ENCODE results near the gene AFF3. TPM values are rescaled to one million over a fixed set of nuclear protein-coding genes. Genes with fewer than 3 reads are reported as not detected.

Gene AFF3
- polyA plus RNA-seq, 1 donor (not counting 4 experiments of a cell fraction or from before 2014, with no cell fraction given), result not detected

GRCh38 chr2:99811544-99811943, 330.8 kb downstream of the AFF3 start:
- H3K4me3 ChIP-seq (ENCODE audit: control insufficient read depth in 2 of 3, extremely low read depth in 1 of 3, insufficient read depth in 2 of 3, low read depth in 1 of 3, low read length in 3 of 3), result no peak overlapping the region
- H2AFZ ChIP-seq (ENCODE audit: control insufficient read depth, low read length), result no peak overlapping the region
- no peak overlapping the region for H3K9ac ChIP-seq (ENCODE audit: control insufficient read depth, extremely low read depth, insufficient read depth, low read length)
- H3K27ac ChIP-seq (ENCODE audit: control insufficient read depth, insufficient read depth, low read length), result no peak overlapping the region
- FAIRE-seq, result no peak
- no peak for TF ChIP-seq EZH2 (IDR thresholded peaks at IDR 0.05; ENCODE audit: low read length)
- TF ChIP-seq CTCF (optimal IDR thresholded peaks at IDR 0.05 in 1 of 3, IDR thresholded peaks at IDR 0.05 in 1 of 3, conservative IDR thresholded peaks at IDR 0.05 in 1 of 3; ENCODE audit: extremely low read depth in 1 of 3, insufficient read depth in 2 of 3, low read length in 3 of 3), result no peak
- H3K4me2 ChIP-seq (ENCODE audit: control insufficient read depth, extremely low read depth, insufficient read depth, low read depth, low read length), result no peak overlapping the region
- H3K4me1 ChIP-seq (ENCODE audit: control insufficient read depth, extremely low read depth, insufficient read depth, low read length), result no peaks in the 10 kb centered on the region
- H4K20me1 ChIP-seq (ENCODE audit: control insufficient read depth, extremely low read depth, insufficient read depth, low read length), result no peaks in the 10 kb centered on the region
- H3K9me1 ChIP-seq (ENCODE audit: control insufficient read depth, extremely low read depth, insufficient read depth, low read length), result no peaks in the 10 kb centered on the region
- no peaks in the 10 kb centered on the region for H3K79me2 ChIP-seq (ENCODE audit: control insufficient read depth, insufficient read depth, low read length)
- dilution Hi-C loops (cut with MboI; ENCODE audit: extremely low pct_ligation_motif_present, low sequenced_read_pairs), result no loop called here
- DNase-seq (ENCODE audit: low read depth, low spot score), result no peak
- H3K27me3 ChIP-seq (ENCODE audit: control insufficient read depth, extremely low read depth, insufficient read depth, low read length), result peaks cover 4% of the 10 kb centered on the region
- H3K36me3 ChIP-seq (ENCODE audit: control insufficient read depth in 2 of 2, extremely low read depth in 1 of 2, insufficient read depth in 2 of 2, low read length in 2 of 2), result no peaks in the 10 kb centered on the region
- H3K9me3 ChIP-seq (ENCODE audit: control insufficient read depth, low read depth, low read length), result no peaks in the 10 kb centered on the region

GRCh38 chr2:99810225-99810624, 332.2 kb downstream of the AFF3 start:
- DNase-seq (ENCODE audit: low read depth, low spot score), result no peak

More at GRCh38 chr2:99810225-99810624, 332.2 kb downstream of the AFF3 start:
- H4K20me1 ChIP-seq (ENCODE audit: control insufficient read depth, extremely low read depth, insufficient read depth, low read length), result no peaks in the 10 kb centered on the region
- no peak overlapping the region for H3K27ac ChIP-seq (ENCODE audit: control insufficient read depth, insufficient read depth, low read length)
- dilution Hi-C loops (cut with MboI; ENCODE audit: extremely low pct_ligation_motif_present, low sequenced_read_pairs), result no loop called here
- peaks cover 4% of the 10 kb centered on the region for H3K27me3 ChIP-seq (ENCODE audit: control insufficient read depth, extremely low read depth, insufficient read depth, low read length)
- no peak overlapping the region for H2AFZ ChIP-seq (ENCODE audit: control insufficient read depth, low read length)
- no peak overlapping the region for H3K4me3 ChIP-seq (ENCODE audit: control insufficient read depth in 2 of 3, extremely low read depth in 1 of 3, insufficient read depth in 2 of 3, low read depth in 1 of 3, low read length in 3 of 3)
- no peak for TF ChIP-seq CTCF (optimal IDR thresholded peaks at IDR 0.05 in 1 of 3, IDR thresholded peaks at IDR 0.05 in 1 of 3, conservative IDR thresholded peaks at IDR 0.05 in 1 of 3; ENCODE audit: extremely low read depth in 1 of 3, insufficient read depth in 2 of 3, low read length in 3 of 3)
- H3K4me1 ChIP-seq (ENCODE audit: control insufficient read depth, extremely low read depth, insufficient read depth, low read length), result no peaks in the 10 kb centered on the region
- H3K79me2 ChIP-seq (ENCODE audit: control insufficient read depth, insufficient read depth, low read length), result no peaks in the 10 kb centered on the region
- H3K36me3 ChIP-seq (ENCODE audit: control insufficient read depth in 2 of 2, extremely low read depth in 1 of 2, insufficient read depth in 2 of 2, low read length in 2 of 2), result no peaks in the 10 kb centered on the region
- H3K9me3 ChIP-seq (ENCODE audit: control insufficient read depth, low read depth, low read length), result no peaks in the 10 kb centered on the region
- no peak for FAIRE-seq
- no peak overlapping the region for H3K4me2 ChIP-seq (ENCODE audit: control insufficient read depth, extremely low read depth, insufficient read depth, low read depth, low read length)
- H3K9me1 ChIP-seq (ENCODE audit: control insufficient read depth, extremely low read depth, insufficient read depth, low read length), result no peaks in the 10 kb centered on the region
- no peak overlapping the region for H3K9ac ChIP-seq (ENCODE audit: control insufficient read depth, extremely low read depth, insufficient read depth, low read length)

Data from keratinocyte (primary cell).